CD14-positive monocyte (primary cell): ENCODE measurements around the gene SYT7. TPM values are rescaled to one million over a fixed set of nuclear protein-coding genes. Genes with fewer than 3 reads are reported as not detected.

ENCODE experiments used
- DNase-seq, 3 donors: peaks; one replicate each; pipeline ENCODE4 v3.0.0-alpha.2; 2011 to 2022
- H2AFZ ChIP-seq: 2 replicates; pipeline ENCODE4 v1.6.0; 2012; ENCODE audit warnings: mild to moderate bottlenecking, low read depth, low read length, inconsistent platforms; ENCODE audit not compliant: insufficient read depth, poor library complexity, severe bottlenecking
- H3K27ac ChIP-seq, 2 donors: 1 replicate in 1 of 2; 2 replicates in 1 of 2; pipeline ENCODE4 v1.5.1; 2012 to 2013; ENCODE audit warnings: low read length in 2 of 2, control low read depth in 1 of 2, inconsistent platforms in 1 of 2, low read depth in 1 of 2, mild to moderate bottlenecking in 1 of 2
- H3K27me3 ChIP-seq, 2 donors: one replicate each; pipeline versions ENCODE4 v1.6.0 to v1.6.1; 2011 to 2013; ENCODE audit warnings: low read length in 2 of 2; ENCODE audit not compliant: control insufficient read depth in 2 of 2, insufficient read depth in 2 of 2
- H3K36me3 ChIP-seq, 2 donors: replicated peaks in 1 of 2; 1 replicate in 1 of 2; 2 replicates in 1 of 2; pipeline versions ENCODE4 v1.5.1 to v1.6.1; 2012 to 2013; ENCODE audit warnings: low read length in 2 of 2, control low read depth in 1 of 2, inconsistent platforms in 1 of 2, mild to moderate bottlenecking in 1 of 2; ENCODE audit not compliant: insufficient read depth in 2 of 2, control insufficient read depth in 1 of 2
- H3K4me1 ChIP-seq, 2 donors: 1 replicate in 1 of 2; 2 replicates in 1 of 2; pipeline versions ENCODE4 v1.5.1 to v1.6.1; 2012 to 2013; ENCODE audit warnings: low read length in 2 of 2, control low read depth in 1 of 2, inconsistent platforms in 1 of 2, mild to moderate bottlenecking in 1 of 2, moderate library complexity in 1 of 2; ENCODE audit not compliant: insufficient read depth in 2 of 2, control insufficient read depth in 1 of 2
- H3K4me2 ChIP-seq: replicated peaks from 2 replicates; pipeline ENCODE3; 2012; ENCODE audit warnings: low read length, moderate library complexity, mild to moderate bottlenecking; ENCODE audit not compliant: poor library complexity, severe bottlenecking; ENCODE audit errors: extremely low read depth
- H3K4me3 ChIP-seq, 3 experiments: fragments of 200-600 bp in 1 of 3; sonication (generic) in 1 of 3; replicated peaks in 1 of 3; 1 replicate in 2 of 3; 2 replicates in 1 of 3; pipeline ENCODE4 v1.5.1; 2011 to 2013; ENCODE audit warnings: low read length in 3 of 3, mild to moderate bottlenecking in 3 of 3, control low read depth in 2 of 3, low read depth in 2 of 3, inconsistent platforms in 1 of 3, moderate library complexity in 1 of 3
- H3K79me2 ChIP-seq: 2 replicates; pipeline ENCODE4 v1.6.0; 2012; ENCODE audit warnings: mild to moderate bottlenecking, control low read depth, inconsistent platforms, low read length, moderate library complexity; ENCODE audit not compliant: insufficient read depth
- H3K9ac ChIP-seq: 2 replicates; pipeline ENCODE4 v1.6.0; 2017; ENCODE audit warnings: low read length, mild to moderate bottlenecking; ENCODE audit not compliant: insufficient read depth, poor library complexity, severe bottlenecking
- H3K9me3 ChIP-seq, 2 donors: replicated peaks in 1 of 2; 1 replicate in 1 of 2; 2 replicates in 1 of 2; pipeline versions ENCODE4 v1.5.1 to v1.6.1; 2012 to 2013; ENCODE audit warnings: low read length in 2 of 2, control low read depth in 1 of 2; ENCODE audit not compliant: control insufficient read depth in 1 of 2, insufficient read depth in 1 of 2
- H4K20me1 ChIP-seq: 2 replicates; pipeline ENCODE4 v1.6.0; 2012; ENCODE audit warnings: mild to moderate bottlenecking, low read length, control low read depth, moderate library complexity; ENCODE audit not compliant: insufficient read depth
- H3K27ac Mint-ChIP-seq, 7 donors: one replicate each; pipeline ENCODE4 v1.8.0; 2020; ENCODE audit warnings: mild to moderate bottlenecking in 7 of 7, mixed read lengths in 7 of 7, moderate library complexity in 6 of 7, inconsistent platforms in 2 of 7
- H3K27me3 Mint-ChIP-seq, 3 donors: one replicate each; pipeline ENCODE4 v1.8.0; 2021 to 2022; ENCODE audit warnings: low read depth in 3 of 3, mild to moderate bottlenecking in 3 of 3, mixed read lengths in 3 of 3, moderate library complexity in 3 of 3, inconsistent platforms in 1 of 3
- H3K36me3 Mint-ChIP-seq, 2 donors: one replicate each; pipeline ENCODE4 v1.8.0; 2020; ENCODE audit warnings: mixed read lengths in 2 of 2, inconsistent platforms in 1 of 2, mild to moderate bottlenecking in 1 of 2
- H3K4me1 Mint-ChIP-seq: one replicate; pipeline ENCODE4 v1.8.0; 2020; ENCODE audit warnings: mild to moderate bottlenecking, mixed read lengths
- H3K4me3 Mint-ChIP-seq, 2 donors: one replicate each; pipeline ENCODE4 v1.8.0; 2020; ENCODE audit warnings: mild to moderate bottlenecking in 2 of 2, mixed read lengths in 2 of 2, moderate library complexity in 1 of 2
- H3K9me3 Mint-ChIP-seq, 7 donors: one replicate each; pipeline ENCODE4 v1.8.0; 2020 to 2022; ENCODE audit warnings: mixed read lengths in 7 of 7, mild to moderate bottlenecking in 6 of 7, moderate library complexity in 6 of 7, inconsistent platforms in 2 of 7
- WGBS: methylation state at CpG from one replicate; pipeline ENCODE4 v1.1.5; 2013; ENCODE audit warnings: missing lambda C conversion rate; ENCODE audit not compliant: insufficient coverage; 5-methylcytosine and 5-hydroxymethylcytosine counted together
- intact Hi-C, 2 donors: fragments of 100-400 bp; cut with micrococcal nuclease; formaldehyde crosslinking; loops; one replicate each; pipeline versions ENCODE4 v1.15.0 to v1.15.1; 2023
- polyA plus RNA-seq, 3 donors: library from polyadenylated mRNA; depleted of rRNA in 1 of 3; unstranded in 2 of 3; stranded (reverse) in 1 of 3; fragments of 300-500 nt in 2 of 3; fragments of >200 nt in 1 of 3; fragmentation: Illumina TruSeq in 2 of 3; gene quantifications; 1 replicate in 2 of 3; 2 replicates in 1 of 3; pipeline ENCODE4 v1.2.3, GENCODE V29; 2012 to 2021
- TF ChIP-seq, protein P1 (sequence below): fragments of 200-600 bp; IDR thresholded peaks from one replicate; pipeline ENCODE4 v1.8.0; 2022; ENCODE audit warnings: antibody characterized with exemption, mild to moderate bottlenecking

The SYT7 gene
- polyA plus RNA-seq, 3 donors: not detected

DNA sequence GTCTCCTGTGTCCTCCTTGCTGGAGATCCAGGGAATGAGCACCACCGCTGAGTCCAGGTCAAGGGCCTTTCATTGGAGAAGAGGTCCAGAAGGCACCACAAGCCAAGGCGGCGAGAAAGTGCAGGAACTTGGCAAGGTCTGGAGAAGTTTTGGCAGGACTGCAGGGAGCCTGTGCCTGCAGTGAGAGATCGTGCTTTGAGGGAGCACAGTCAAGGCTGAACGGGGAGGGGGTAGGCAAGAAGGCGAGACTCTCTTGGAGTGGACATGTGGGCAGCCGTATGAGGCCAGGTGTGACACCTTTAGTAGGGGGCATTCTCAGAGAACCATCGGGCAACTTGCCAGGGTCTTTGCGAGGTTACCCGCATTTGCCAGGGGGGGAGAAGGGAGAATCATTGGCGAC, 41.9 kb downstream of the SYT7 start:
- Histone ChIP-seq H3K4me2 (no peak overlapping the region), H3K27me3 (peaks cover 0 to 5% of the 10 kb centered on the region in 2 donors), H3K9ac (no peak overlapping the region), H3K9me3 (no peaks in the 10 kb centered on the region), H3K79me2 (no peaks in the 10 kb centered on the region), H3K36me3 (no peaks in the 10 kb centered on the region), H4K20me1 (no peaks in the 10 kb centered on the region), H3K4me1 (peaks cover 3 to 6% of the 10 kb centered on the region in 2 donors), H3K4me3 (no peak overlapping the region), H2AFZ (no peak overlapping the region), H3K27ac (no peak overlapping the region)
- no peaks in the 10 kb centered on the region for H3K36me3 Mint-ChIP-seq
- peaks cover 6% of the 10 kb centered on the region for H3K4me1 Mint-ChIP-seq
- WGBS: 95% methylated on average over 9 of the region's 11 CpGs
- TF ChIP-seq, protein P1, sequence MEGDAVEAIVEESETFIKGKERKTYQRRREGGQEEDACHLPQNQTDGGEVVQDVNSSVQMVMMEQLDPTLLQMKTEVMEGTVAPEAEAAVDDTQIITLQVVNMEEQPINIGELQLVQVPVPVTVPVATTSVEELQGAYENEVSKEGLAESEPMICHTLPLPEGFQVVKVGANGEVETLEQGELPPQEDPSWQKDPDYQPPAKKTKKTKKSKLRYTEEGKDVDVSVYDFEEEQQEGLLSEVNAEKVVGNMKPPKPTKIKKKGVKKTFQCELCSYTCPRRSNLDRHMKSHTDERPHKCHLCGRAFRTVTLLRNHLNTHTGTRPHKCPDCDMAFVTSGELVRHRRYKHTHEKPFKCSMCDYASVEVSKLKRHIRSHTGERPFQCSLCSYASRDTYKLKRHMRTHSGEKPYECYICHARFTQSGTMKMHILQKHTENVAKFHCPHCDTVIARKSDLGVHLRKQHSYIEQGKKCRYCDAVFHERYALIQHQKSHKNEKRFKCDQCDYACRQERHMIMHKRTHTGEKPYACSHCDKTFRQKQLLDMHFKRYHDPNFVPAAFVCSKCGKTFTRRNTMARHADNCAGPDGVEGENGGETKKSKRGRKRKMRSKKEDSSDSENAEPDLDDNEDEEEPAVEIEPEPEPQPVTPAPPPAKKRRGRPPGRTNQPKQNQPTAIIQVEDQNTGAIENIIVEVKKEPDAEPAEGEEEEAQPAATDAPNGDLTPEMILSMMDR: no peak
- no peak overlapping the region for H3K4me3 Mint-ChIP-seq
- no peak for DNase-seq
- intact Hi-C loops: no loop called here
- H3K27me3 Mint-ChIP-seq: peaks cover 9 to 17% (median 14%) of the 10 kb centered on the region in 3 donors
- no peak overlapping the region for H3K27ac Mint-ChIP-seq
- H3K9me3 Mint-ChIP-seq: peaks cover 0 to 2% (median 0%) of the 10 kb centered on the region in 7 donors

DNA sequence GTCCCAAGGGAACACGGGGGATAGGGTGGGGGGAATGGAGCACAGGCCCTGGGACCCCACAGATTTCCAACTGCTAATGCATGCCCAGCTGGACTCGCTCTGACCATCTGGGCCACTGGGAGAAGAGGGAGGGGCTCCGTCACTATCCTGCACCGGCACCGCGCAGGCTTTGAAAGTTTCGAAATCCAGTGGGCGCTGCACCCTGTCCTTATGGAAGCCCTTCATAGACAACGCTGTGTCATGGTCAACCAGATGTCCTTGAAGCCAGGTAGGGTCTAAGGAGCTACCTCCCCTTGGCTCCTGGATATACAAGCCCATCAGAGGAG, 42.3 kb downstream of the SYT7 start:
- no peak overlapping the region for H2AFZ ChIP-seq
- no peak for DNase-seq
- H3K4me3 ChIP-seq: no peak overlapping the region
- H3K4me1 ChIP-seq: peaks cover 3 to 6% of the 10 kb centered on the region in 2 donors
- H3K4me1 Mint-ChIP-seq: peaks cover 6% of the 10 kb centered on the region
- H3K36me3 ChIP-seq: no peaks in the 10 kb centered on the region
- H3K27ac Mint-ChIP-seq: no peak overlapping the region
- no peak overlapping the region for H3K9ac ChIP-seq
- peaks cover 0 to 5% of the 10 kb centered on the region in 2 donors for H3K27me3 ChIP-seq
- H3K4me3 Mint-ChIP-seq: no peak overlapping the region
- H3K9me3 Mint-ChIP-seq: peaks cover 0 to 2% (median 0%) of the 10 kb centered on the region in 7 donors
- no peaks in the 10 kb centered on the region for H3K79me2 ChIP-seq
- H3K4me2 ChIP-seq: no peak overlapping the region
- H3K36me3 Mint-ChIP-seq: no peaks in the 10 kb centered on the region
- no peak overlapping the region for H3K27ac ChIP-seq
- 73% methylated on average over 9 of the region's 9 CpGs for WGBS
- TF ChIP-seq, protein P1: no peak
- peaks cover 9 to 17% (median 14%) of the 10 kb centered on the region in 3 donors for H3K27me3 Mint-ChIP-seq
- H3K9me3 ChIP-seq: no peaks in the 10 kb centered on the region
- intact Hi-C loops: no loop called here
- H4K20me1 ChIP-seq: no peaks in the 10 kb centered on the region
